Gastroesophageal sphincter (tissue), 3 donors: ENCODE data around the gene ZBTB7C.

Experiments
- CTCF ChIP-seq, 4 experiments: fragments of 200-600 bp in 2 of 4; fragments of 450-650 bp in 2 of 4; sonication (generic) in 1 of 4; IDR thresholded peaks; one replicate each; pipeline ENCODE4 v1.5.1; 2017 to 2019; ENCODE audit warnings: antibody characterized with exemption in 4 of 4, mild to moderate bottlenecking in 2 of 4, moderate library complexity in 2 of 4
- POLR2A ChIP-seq, 2 donors: fragments of 450-650 bp; IDR thresholded peaks; one replicate each; pipeline ENCODE4 v1.6.1; 2017; ENCODE audit warnings: antibody characterized with exemption in 2 of 2, mild to moderate bottlenecking in 2 of 2, moderate library complexity in 1 of 2

GRCh38 chr18:48417985-48418384, 8.8 kb upstream of the ZBTB7C start:
- TF ChIP-seq CTCF (IDR thresholded peaks at IDR 0.05) (no peak), POLR2A (IDR thresholded peaks at IDR 0.05) (no peak)
